Globus pallidus (tissue), 1 donor: ENCODE measurements around the gene DISP2.

Experiments
- DNase-seq: peaks from one replicate; pipeline ENCODE4 v3.0.0-alpha.2; 2015; ENCODE audit warnings: low spot score

DISP2 gene

DNA sequence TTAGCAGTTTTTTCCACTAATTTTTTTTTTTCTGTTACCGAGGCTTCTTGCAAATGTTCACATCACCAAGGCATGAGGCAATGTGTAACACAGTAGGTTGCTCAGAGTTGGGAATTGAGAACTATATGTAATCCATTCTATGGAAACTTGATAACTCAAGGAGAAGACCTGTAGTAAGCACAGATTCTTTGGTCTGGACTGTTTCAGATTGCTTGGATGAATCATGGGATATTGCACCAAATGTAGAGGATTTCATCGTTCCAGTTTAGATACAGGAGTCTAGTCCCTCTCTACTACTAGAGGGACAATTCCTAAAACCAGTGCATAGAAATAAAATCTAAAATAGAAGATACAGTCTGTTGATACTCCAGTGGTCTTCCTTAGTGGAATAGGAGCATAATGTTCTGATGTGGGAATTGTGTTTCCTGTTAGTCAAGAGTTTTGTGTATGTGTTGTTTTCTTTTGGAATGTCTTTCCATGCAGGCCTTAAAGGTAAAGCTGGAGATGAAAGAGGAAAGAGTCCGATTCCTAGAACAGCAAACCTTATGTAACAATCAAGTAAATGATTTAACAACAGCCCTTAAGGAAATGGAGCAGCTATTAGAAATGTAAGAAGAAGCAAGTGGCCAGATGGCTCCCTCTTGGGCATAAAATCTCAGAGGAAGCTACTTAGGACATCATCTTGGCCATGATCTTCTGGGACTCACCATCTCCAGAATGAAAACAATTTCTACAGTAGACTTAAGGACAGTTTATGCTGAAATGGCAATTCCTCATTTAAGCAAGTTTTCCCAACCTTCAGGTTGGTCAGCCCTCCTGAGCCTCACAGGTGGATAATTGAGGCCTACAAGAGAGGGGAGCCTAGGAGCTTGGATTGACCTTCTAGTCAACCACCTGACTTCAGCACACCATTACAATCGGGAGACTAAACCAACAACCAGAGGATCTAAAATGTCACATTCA is 35.2 kb downstream of the DISP2 start:
- no peak for DNase-seq

DNA sequence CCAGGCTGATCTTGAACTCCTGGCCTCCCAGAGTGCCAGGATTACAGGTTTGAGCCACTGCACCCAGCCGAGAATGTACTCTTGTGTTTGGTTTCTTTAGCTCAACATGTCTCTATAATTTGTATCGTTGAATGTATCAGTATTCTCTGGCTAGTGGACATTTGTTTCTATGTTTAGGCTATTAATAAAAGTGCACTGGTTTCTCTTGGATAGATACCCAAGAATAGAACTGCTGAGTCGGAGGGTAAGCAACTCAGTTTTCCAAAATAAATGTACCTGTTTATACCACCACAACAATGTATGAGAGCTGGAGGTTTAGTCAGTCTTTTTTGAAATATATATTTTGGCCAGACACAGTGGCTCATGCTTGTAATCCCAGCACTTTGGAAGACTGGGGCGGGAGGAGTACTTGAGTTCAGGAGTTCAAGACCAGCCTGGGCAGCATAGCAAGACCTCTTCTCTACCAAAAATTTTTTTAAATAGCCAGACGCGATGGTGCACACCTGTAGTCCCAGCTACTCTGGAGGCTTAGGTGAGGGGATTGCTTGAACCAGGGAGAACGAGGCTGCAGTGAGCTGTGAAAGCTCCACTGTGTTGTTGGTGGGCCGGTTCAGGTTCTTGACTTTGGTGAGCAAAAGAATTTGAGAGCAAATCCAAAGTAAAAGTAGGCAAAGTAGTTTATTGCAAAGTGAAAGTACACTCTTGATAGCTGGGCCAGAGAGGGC is 39.8 kb downstream of the DISP2 start:
- DNase-seq, result no peak

DNA sequence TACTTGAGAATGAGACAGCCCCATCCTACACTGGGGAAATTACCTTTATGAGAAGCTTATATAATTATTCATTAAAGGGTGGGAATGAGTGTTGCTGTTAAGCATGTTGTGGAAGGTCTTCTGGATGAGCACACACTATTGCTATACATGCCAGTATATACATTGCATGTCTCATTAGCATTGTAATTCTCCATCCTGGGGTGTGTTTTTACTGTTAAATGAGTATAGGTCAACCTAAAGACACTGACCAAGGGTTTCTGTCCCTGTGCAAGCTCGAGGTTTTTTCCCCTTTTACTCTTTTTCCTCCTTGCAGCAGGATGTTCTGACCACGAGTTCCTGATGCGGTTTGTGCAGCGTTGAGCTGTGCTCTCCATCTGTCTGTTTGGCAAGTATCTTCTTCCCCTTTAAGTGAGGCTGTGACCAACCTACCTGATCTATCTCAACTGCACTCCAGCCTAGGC is 40.4 kb downstream of the DISP2 start:
- DNase-seq, result peak; percentile 62

DNA sequence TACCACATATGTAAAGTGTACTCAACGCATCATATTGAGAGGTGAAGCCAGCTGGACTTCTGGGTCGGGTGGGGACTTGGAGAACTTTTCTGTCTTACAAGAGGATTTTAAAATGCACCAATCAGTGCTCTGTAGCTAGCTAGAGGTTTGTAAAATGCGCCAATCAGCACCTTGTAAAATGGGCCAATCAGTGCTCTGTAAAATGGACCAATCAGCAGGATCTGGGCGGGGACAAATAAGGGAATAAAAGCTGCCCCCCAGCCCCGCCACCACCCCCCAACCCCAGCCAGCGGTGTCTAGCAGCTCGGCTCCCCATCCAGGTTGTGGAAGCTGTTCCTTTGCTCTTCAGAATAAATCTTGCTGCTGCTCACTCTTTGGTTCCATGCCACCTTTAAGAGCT is 41.4 kb downstream of the DISP2 start:
- no peak for DNase-seq

DNA sequence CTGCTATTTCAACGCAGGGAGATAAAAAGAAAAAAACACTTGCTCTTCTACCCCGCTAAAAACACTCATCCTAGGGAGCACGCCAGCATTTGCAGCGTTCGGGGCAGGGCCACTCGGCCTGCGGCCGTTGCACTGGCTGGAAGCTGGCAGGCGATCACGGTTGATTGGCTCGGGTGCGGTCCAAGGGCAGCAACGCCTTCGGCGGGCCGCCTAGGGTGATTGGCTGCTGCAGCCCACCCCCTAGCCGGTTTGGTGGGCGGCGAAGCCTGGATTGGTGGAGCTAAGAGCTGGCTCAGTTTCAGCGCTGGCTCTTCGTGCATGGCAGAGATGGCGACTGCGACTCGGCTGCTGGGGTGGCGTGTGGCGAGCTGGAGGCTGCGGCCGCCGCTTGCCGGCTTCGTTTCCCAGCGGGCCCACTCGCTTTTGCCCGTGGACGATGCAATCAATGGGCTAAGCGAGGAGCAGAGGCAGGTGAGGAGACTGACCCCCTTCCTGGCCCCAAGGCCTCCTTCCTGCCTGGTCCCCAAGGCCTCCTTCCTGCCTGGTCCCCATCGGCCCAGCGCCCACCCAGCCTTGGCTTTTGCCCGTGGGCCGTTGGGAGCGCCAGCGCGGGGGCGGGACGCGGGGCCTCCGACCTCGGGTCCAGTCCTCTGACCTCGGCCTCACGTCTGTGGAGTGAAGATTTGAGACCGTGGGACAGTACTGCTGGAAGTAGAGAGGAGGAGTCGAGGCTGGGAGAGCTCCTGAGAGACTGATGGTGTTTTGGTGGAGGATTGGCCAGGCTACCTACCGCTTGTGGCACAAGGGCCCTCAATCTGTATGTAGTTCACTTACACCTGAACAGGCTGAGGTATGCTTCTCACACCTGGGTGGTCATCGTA is 47.7 kb downstream of the DISP2 start, which contains the start of gene IVD:
Gene IVD, plus strand, starts transcription at position 295 of the 881 bp plus-strand sequence. Its CDS starts 33 bp downstream, at position 328.
- DNase-seq, result peak; percentile 96

DNA sequence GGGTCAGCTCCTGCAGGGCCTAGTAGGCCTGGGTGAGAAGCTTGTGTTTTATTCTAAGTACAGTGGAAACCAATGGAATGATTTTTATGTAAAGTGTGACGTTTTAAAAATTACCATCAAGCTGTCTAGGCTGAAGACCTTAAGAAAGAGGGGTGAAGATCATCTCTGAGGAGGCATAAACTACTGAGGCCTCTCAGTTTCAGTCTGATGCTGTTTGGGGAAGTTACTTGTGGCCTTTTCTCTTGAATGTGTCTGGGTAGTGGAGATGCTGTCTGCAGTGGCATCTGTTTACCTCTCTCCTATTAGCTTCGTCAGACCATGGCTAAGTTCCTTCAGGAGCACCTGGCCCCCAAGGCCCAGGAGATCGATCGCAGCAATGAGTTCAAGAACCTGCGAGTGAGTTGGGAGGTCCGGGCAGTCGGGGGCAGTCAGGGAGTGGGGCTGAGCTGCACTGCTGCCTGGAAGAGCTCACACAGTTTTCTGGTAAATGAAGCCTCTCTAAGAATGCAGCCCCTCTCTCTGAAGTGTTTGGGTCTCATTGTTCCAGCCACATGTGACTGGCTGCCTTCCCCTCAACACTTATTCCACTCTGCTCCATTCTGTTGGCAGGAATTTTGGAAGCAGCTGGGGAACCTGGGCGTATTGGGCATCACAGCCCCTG is 49.4 kb downstream of the DISP2 start:
- DNase-seq, result no peak

DNA sequence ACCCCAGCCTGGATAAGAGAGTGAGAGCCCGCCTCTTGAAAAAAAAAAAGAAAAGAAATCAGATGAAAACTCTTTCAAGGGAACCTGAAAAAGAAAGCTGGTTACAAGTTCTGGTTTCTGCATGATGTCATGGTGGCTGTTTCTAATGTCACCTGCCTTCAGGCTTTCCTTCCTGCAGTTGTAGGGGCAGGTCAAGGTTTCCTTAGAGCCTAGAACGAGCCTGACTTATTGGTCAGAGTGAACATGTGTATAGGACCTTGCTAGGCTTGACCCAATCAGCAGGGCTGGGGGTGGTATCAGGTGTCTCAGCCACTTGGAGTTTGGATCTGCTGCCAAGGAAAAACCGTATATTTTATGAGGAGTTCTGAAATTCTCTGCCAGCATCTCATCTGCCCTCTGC is 51.3 kb downstream of the DISP2 start:
- DNase-seq, result no peak

DNA sequence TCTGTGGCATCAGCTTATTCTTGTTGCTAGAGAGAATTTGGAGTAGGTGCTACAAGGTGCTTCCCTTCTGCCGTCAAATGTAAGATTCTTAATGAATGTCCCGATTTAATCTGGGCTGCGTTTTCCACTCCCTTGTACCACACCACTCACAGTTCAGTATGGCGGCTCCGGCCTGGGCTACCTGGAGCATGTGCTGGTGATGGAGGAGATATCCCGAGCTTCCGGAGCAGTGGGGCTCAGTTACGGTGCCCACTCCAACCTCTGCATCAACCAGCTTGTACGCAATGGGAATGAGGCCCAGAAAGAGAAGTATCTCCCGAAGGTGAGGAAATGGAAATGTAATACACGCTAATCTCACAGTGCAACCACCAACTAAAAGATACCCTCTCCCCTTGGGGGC is 52.5 kb downstream of the DISP2 start:
- no peak for DNase-seq

DNA sequence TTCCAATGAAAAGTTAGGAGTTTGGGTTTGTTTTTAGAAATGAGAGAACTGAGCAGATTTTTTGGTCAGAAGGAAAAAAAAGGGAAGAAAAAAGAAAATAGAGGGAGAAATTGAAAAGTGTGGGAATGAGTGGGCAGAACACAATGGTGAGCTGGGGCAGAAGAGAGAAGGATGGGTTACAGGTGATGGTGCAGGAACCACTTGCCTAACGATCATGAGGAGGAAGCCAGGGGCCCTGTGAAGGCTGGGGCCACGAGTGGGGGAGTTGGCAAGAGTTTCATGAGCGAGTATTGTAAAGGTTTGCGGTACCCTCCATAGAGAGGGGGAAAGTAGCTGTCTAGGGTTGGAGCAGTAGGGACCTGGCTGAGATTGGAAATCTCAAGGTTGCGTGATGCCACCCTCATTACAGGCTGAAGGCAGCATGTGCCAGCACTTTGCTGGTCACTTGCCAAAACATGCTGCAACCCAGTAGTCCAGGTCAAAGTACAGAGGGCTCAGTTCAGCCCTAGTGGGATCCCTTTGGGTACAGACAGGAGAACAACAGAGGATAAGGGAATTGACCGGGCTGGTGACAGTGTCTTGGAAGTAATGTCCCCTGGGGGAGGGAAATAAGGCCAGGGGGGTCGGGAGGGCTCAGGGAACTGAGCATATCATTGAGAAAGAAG is 54.2 kb downstream of the DISP2 start:
- DNase-seq, result no peak

DNA sequence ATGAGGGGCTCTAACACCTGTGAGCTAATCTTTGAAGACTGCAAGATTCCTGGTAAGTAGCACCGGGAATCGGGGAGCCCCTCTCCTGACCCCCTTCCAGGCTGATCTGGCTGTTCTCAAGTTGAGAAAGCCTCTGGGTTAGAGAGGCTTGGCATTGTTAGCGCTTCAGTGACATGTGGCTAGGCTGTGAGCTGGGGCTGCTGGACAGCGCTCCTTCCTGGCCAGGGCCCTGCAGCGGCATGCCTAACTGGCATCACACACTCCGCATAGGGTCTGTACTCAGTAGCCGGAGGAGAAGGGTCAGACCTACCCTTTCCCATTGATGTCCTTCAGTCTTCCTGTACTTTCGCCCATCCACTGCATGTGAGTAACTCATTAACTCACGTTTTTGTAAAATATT is 55.0 kb downstream of the DISP2 start:
- DNase-seq, result no peak

DNA sequence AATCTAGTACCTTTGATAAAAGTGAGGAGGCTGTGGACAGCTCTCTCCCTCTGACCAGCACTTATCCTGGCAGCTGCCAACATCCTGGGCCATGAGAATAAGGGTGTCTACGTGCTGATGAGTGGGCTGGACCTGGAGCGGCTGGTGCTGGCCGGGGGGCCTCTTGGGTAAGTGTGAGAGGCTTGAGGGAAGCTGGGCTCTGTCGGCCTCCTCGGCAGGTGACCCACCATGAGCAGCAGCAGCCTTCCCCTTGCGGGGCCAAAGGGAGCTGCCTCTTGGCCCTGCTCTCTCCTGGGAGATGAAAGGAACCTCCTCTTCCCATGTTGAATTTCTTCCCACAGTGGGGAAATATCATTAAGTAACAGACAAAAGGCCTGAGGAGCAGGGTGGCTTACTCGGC is 56.8 kb downstream of the DISP2 start:
- no peak for DNase-seq

DNA sequence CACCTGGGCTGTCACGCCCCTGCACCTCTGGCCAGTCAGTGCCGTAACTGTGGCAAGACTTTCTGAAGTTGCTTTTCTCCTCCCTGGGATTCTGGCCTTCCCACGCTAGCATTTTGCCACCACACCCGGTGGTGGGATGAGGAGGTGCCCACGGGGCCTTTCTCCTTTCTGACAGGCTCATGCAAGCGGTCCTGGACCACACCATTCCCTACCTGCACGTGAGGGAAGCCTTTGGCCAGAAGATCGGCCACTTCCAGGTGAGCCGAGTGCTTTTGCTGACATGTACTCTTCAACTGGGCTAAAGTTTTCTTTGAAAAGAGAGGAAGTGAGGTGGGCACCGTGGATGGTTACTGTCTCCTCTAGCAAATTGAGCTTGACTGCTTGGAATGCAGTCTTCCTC is 57.2 kb downstream of the DISP2 start:
- no peak for DNase-seq

DNA sequence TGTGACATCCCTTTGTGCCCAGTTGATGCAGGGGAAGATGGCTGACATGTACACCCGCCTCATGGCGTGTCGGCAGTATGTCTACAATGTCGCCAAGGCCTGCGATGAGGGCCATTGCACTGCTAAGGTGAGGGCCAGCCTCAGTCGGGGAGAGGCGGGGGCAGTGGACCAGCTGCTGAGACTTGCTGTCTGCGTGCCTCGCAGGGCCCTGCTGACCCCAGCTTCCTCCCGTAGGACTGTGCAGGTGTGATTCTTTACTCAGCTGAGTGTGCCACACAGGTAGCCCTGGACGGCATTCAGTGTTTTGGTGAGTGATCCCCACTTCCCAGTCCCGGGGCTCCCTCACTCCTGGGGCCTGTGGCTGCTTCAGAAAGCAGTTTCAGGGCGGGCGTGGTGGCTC is 58.0 kb downstream of the DISP2 start:
- no peak for DNase-seq

DNA sequence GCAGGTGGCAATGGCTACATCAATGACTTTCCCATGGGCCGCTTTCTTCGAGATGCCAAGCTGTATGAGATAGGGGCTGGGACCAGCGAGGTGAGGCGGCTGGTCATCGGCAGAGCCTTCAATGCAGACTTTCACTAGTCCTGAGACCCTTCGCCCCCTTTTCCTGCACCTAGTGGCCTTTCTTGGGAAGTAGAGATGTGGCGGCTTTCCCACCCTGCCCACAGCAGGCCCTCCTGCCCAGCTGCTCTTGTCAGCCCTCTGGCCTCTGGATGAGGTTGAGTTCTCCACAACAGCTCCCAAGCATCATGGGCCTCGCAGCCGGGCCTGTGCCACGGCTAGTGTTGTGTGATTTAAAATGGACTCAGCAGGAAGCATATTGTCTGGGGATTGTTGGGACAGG is 60.1 kb downstream of the DISP2 start:
- DNase-seq, result no peak

DNA sequence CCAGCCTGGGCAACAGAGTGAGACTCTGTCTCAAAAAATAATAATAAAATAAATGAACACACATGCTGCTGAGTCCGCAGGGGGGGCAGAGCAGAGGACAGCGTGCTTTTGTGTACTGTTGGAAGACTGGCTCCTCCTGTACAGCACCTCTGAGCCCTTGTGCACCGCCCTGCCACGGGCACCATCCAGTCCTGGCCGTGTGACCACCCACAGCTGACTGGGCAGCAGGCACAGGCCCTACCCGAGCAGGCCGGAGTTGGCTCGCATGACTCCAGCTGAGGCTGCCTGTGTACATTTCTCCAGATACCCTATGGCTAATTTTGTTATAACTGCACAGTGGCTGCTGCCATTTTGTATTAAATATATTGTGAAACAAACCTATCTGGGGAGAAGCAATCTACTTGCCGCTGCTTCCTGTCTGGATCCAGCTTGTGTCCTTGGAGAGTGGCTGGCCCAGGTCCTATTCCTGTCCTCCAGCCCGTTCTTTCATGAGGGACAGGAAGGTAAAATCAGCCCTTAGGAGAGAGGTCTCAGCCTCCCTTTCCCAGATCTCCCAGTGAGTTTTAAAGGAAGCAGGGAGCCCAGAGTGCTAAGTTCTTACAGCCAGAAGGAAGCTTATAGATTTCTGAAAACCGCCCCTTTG is 62.2 kb downstream of the DISP2 start:
- no peak for DNase-seq

DNA sequence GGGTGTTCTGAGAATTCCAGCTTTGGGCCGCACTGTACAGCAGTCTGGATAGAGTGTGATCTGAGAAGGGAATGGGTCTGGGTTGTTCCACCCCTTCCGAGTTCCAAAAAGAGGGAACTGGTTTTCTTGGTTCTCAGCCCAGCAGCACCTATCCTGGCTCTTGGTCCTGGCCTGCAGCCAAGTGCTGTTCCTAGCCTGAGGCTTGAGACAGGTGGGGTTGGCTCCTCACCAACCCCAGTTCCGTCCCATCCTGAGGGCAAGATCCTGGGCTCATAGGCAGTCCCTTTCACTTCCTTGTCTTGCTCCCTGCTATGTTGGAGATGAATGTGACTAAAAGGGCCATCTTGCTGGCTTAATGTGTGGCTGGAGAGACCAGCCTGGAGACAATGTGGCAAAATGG is 62.8 kb downstream of the DISP2 start:
- no peak for DNase-seq

DNA sequence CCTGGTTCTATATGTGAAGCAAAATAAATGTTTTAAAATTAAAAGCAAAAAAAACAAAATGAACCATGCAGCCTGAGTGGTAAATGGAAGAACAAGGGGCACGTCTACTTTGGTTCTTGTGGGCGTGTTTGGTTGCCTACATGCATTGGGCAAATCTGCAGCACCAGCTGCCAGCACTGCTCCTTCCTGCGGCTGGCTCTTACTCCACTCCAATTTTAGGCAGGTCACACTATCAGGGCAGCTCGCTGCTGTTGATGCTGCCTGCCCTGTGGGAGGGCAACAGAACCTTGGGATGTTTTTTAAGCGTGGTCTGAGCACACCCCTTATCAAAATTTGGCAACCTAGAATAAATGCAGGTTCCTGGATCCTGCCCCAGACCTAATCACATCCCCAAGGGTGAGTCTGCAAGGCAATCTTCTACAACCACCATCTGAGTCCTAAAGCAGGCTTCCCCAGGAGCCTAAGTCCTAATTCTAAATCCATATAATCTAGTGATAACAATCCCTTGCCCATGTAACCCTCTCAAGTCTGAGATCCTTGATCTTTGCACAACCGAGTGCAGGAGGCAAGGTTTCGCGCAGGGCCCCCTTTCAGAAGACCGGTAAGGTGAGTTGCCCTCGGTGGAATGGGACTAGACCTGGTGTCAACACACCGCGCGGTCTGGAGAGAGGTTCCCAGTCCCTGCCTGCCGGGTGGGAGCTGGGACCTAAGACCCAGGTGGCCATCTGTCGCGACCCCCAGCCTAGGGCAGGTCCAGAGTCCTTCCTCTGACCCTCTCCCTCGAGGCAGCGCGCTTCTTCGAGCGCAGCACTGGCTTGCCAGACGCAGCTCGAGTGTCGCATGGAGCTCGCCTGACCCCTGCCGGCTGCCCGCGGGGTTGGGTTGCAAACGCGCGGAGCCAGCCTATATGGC is 63.5 kb downstream of the DISP2 start:
- peak; percentile 53 for DNase-seq

DNA sequence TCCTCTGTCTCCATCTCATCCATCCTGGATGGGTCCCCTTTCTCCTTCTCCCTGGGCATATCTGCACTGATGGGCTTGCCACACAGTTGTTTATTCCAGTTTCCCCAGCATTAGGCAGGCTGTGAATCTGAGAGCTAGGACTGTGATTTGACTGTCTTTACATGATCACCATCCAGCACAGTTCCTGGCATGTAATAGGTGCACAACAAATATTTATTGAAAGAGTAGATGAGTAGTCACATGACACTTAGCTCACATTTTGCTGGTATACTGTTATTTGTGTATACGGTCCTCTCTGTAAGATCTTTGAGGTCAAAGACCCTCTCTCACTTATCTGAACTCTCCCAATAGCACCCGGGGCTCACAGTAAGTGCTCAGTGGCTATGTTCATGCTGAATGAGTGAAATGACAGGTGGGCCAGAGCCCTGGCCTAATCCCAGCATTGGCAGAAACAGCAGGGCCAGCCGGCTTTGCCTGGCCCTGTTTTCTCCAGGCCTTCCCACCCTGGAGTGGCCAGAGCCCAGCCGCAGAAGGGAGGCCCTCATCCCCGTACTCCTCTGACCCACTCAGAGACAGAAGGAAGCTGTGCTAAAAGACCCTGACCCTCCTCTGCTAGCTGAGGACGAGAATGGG is 66.6 kb downstream of the DISP2 start:
- DNase-seq, result no peak

DNA sequence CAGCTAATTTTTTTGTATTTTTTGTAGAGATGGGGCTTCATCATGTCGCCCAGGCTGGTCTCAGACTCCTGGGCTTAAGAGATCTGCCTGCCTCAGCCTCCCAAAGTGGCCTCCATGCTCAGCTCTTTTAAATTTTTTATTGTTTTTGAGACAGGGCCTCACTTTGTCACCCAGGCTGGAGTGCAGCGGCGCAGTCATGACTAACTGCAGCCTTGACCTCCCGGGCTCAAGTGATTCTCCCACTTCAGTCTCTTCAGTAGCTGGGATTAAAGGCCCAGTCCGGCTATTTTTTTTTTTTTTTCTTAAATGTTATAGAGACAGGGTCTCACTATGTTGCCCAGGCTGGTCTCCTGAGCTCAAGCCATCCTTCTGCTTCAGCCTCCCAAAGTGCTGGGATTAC is 67.7 kb downstream of the DISP2 start:
- DNase-seq, result no peak
